Gastrocnemius medialis (tissue), 4 donors: Measurements from ENCODE around the gene ANKS1B.

Experiments used
- POLR2A ChIP-seq, 2 donors: fragments of 450-650 bp; IDR thresholded peaks; one replicate each; pipeline ENCODE4 v1.6.1; 2017; ENCODE audit warnings: antibody characterized with exemption in 2 of 2, mild to moderate bottlenecking in 2 of 2, moderate library complexity in 2 of 2
- TF ChIP-seq, protein P1 (sequence below), 5 experiments: fragments of 450-650 bp in 3 of 5; fragments of 200-600 bp in 2 of 5; sonication (generic) in 2 of 5; IDR thresholded peaks in 4 of 5; conservative IDR thresholded peaks in 1 of 5; 1 replicate in 4 of 5; 2 replicates in 1 of 5; pipeline ENCODE4 v1.5.1; 2016 to 2019; ENCODE audit warnings: antibody characterized with exemption in 5 of 5, mild to moderate bottlenecking in 3 of 5, moderate library complexity in 3 of 5

DNA sequence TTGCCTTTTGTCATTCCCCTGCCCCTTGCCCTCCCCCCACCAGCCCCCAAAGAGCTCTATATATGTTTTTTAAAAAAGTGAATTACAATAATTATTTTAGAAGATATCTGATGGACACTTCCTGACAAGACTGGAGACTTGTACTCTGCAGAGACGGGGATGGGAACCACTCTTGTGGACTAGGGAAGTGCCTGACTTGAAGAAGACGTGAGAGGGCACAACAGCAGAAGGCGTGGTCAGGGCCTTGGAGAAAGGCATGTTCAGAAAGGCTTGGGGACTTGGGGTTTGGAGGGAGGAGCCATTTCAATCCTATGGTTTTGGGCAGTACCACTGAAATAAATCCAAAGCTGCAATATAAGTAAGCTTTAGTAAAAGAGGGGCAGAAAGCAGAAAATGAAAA, 1184.9 kb downstream of the ANKS1B start:
- TF ChIP-seq, protein P1, sequence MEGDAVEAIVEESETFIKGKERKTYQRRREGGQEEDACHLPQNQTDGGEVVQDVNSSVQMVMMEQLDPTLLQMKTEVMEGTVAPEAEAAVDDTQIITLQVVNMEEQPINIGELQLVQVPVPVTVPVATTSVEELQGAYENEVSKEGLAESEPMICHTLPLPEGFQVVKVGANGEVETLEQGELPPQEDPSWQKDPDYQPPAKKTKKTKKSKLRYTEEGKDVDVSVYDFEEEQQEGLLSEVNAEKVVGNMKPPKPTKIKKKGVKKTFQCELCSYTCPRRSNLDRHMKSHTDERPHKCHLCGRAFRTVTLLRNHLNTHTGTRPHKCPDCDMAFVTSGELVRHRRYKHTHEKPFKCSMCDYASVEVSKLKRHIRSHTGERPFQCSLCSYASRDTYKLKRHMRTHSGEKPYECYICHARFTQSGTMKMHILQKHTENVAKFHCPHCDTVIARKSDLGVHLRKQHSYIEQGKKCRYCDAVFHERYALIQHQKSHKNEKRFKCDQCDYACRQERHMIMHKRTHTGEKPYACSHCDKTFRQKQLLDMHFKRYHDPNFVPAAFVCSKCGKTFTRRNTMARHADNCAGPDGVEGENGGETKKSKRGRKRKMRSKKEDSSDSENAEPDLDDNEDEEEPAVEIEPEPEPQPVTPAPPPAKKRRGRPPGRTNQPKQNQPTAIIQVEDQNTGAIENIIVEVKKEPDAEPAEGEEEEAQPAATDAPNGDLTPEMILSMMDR (IDR thresholded peaks at IDR 0.05 in 4 of 5, conservative IDR thresholded peaks at IDR 0.05 in 1 of 5): no peak
- no peak for TF ChIP-seq POLR2A (IDR thresholded peaks at IDR 0.05)
